ENCODE results near the gene SERPINF2. TPM values are rescaled to one million over a fixed set of nuclear protein-coding genes. Genes with fewer than 3 reads are reported as not detected.

Gene SERPINF2
- total RNA-seq, 1 experiment from 2014 or later, result 0.68 TPM

DNA sequence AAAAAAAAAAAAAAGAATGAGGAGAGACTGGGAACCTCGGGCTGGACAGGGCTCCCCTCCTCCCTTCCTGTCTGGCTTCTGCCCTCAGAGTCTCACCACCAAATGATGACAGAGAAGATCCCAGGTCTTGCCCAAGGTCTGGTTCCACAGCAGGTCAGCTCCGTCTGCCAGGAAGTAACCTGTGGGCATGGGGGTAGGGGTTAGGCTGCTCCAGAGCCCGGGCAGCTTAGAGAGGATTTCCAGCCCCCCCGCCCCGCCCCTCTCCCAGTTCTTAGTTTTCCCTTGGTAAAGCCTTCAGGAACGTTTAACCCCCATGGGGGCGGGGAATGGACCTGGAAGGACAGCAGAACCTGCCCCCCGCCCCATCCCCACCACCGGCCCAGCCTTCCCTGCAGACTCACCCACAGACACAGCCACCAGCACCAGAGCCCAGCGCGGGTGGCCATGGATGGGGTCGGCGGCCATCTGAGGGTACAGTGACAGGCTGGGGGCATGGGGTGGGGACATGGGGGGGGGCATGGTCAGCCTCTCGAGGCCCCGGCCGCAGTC, 33.2 kb upstream of the SERPINF2 start:
- no peak overlapping the region for H3K14ac ChIP-seq (ENCODE audit: insufficient read depth, low read length)
- no peak overlapping the region for H3K27ac ChIP-seq (ENCODE audit: insufficient read length, low read depth, low read length)
- H3K18ac ChIP-seq (ENCODE audit: insufficient read length, low read depth, low read length), result no peak overlapping the region
- H3K4me1 Mint-ChIP-seq, result peaks cover 26 to 33% of the 10 kb centered on the region in 2 experiments
- peaks cover 0 to 13% (median 2%) of the 10 kb centered on the region in 3 experiments; a peak in 3 of 7 replicates for H3K36me3 Mint-ChIP-seq (ENCODE audit: insufficient read depth in 1 of 3, low read depth in 3 of 3)
- H3K79me1 ChIP-seq (ENCODE audit: insufficient read depth, low read depth, low read length, poor library complexity, severe bottlenecking), result no peaks in the 10 kb centered on the region
- H3K27me3 Mint-ChIP-seq (ENCODE audit: low read depth), result peaks cover 7% of the 10 kb centered on the region
- no peaks in the 10 kb centered on the region; a peak in 1 of 5 replicates for H3K9me3 Mint-ChIP-seq
- no peak overlapping the region for H3K56ac ChIP-seq (ENCODE audit: insufficient read length, low read depth, low read length)
- H4K91ac ChIP-seq (ENCODE audit: insufficient read length, low read depth, low read length), result no peak overlapping the region
- no peak overlapping the region for H2BK12ac ChIP-seq (ENCODE audit: insufficient read length, low read depth, low read length)
- no peak overlapping the region for H2AK5ac ChIP-seq (ENCODE audit: insufficient read length, low read length)
- TF ChIP-seq, protein P1, sequence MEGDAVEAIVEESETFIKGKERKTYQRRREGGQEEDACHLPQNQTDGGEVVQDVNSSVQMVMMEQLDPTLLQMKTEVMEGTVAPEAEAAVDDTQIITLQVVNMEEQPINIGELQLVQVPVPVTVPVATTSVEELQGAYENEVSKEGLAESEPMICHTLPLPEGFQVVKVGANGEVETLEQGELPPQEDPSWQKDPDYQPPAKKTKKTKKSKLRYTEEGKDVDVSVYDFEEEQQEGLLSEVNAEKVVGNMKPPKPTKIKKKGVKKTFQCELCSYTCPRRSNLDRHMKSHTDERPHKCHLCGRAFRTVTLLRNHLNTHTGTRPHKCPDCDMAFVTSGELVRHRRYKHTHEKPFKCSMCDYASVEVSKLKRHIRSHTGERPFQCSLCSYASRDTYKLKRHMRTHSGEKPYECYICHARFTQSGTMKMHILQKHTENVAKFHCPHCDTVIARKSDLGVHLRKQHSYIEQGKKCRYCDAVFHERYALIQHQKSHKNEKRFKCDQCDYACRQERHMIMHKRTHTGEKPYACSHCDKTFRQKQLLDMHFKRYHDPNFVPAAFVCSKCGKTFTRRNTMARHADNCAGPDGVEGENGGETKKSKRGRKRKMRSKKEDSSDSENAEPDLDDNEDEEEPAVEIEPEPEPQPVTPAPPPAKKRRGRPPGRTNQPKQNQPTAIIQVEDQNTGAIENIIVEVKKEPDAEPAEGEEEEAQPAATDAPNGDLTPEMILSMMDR (conservative IDR thresholded peaks at IDR 0.05), result no peak
- H2BK20ac ChIP-seq (ENCODE audit: low read depth, low read length, poor library complexity, severe bottlenecking), result no peak overlapping the region
- peaks cover 21% of the 10 kb centered on the region for H3K23me2 ChIP-seq (ENCODE audit: insufficient read length, low read depth, low read length, poor library complexity, severe bottlenecking)
- H3T11ph ChIP-seq (ENCODE audit: low read length), result no peak overlapping the region
- no peaks in the 10 kb centered on the region for H4K20me1 ChIP-seq (ENCODE audit: control insufficient read depth, insufficient read depth, insufficient read length)
- H3K4me2 ChIP-seq (ENCODE audit: insufficient read depth, insufficient read length, low read length), result peak overlapping the region; percentile 54
- DNase-seq, result peak; percentile 48
- no peak overlapping the region for H4K5ac ChIP-seq (ENCODE audit: insufficient read length, low read depth, low read length)
- H2BK5ac ChIP-seq (ENCODE audit: insufficient read length, low read length), result no peak overlapping the region
- H2AFZ ChIP-seq (ENCODE audit: low read length), result no peak overlapping the region
- peak overlapping the region; percentile 48 to 77 for H3K4me3 Mint-ChIP-seq
- H2BK15ac ChIP-seq (ENCODE audit: low read depth, low read length), result no peak overlapping the region
- no CpG with 5 or more reads among the region's 16 CpGs for WGBS (ENCODE audit: extremely low coverage, insufficient read length, low lambda C conversion rate)
- H3K27me3 ChIP-seq (ENCODE audit: insufficient read depth, low read length), result no peaks in the 10 kb centered on the region
- no peaks in the 10 kb centered on the region for H3K79me2 ChIP-seq (ENCODE audit: insufficient read depth, low read length)
- H3K9me3 ChIP-seq (ENCODE audit: control insufficient read depth, low read depth, low read length), result no peaks in the 10 kb centered on the region
- no peak overlapping the region for H4K8ac ChIP-seq (replicated peaks; ENCODE audit: insufficient read length, low read depth, low read length)
- no peak overlapping the region for H3K23ac ChIP-seq (ENCODE audit: insufficient read length, low read depth, low read length)
- no peak overlapping the region for H3K27ac Mint-ChIP-seq
- H3K4me1 ChIP-seq (ENCODE audit: insufficient read depth, low read length), result peaks cover 2% of the 10 kb centered on the region; the same call in 1 of the 2 replicates
- no peak overlapping the region for H3K9ac ChIP-seq (ENCODE audit: extremely low read depth, insufficient read length, low read length)
- H3K4ac ChIP-seq (ENCODE audit: low read depth, low read length), result no peak overlapping the region
- H2BK120ac ChIP-seq (ENCODE audit: low read depth, low read length, poor library complexity, severe bottlenecking), result no peak overlapping the region
